ACHN (cell line): ENCODE data around the gene IL13RA2.
A peak's percentile ranks its signal among the peaks of the same experiment; 100 is the strongest.

Experiments used
- DNase-seq: peaks from one replicate; pipeline ENCODE4 v3.0.0-alpha.2; 2015
- in situ Hi-C: cut with HindIII; loops from 2 replicates; pipeline ENCODE4 v1.10.0; 2017; ENCODE audit warnings: low sequenced_read_pairs, low pct_ligation_motif_present, low pct_unique_long_range_greater_than_20kb

The IL13RA2 gene, protein sequence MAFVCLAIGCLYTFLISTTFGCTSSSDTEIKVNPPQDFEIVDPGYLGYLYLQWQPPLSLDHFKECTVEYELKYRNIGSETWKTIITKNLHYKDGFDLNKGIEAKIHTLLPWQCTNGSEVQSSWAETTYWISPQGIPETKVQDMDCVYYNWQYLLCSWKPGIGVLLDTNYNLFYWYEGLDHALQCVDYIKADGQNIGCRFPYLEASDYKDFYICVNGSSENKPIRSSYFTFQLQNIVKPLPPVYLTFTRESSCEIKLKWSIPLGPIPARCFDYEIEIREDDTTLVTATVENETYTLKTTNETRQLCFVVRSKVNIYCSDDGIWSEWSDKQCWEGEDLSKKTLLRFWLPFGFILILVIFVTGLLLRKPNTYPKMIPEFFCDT

DNA sequence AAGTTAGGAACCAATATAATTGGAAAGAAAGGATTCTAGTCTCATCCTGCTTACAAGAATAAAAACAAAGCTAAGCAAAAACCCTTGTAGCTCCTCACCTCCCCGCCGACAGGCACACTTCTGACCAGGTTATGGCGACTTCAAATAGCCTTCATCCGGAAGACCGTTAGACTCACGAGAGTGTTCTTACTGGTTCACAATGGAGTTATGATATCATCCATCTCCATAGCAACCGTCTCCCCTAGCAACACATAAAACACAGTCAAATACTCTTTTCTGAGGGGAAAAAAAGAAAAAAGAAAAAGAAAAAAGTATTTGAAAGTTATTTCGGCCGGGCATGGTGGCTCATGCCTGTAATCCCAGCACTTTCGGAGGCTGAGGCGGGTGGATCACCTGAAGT is at the start of gene IL13RA2:
TSS of gene IL13RA2 (minus strand) at position 162 of the 400 bp plus-strand sequence. CDS start 347 bp downstream, outside the sequence.
- no peak for DNase-seq
- in situ Hi-C loops = no loop called here

DNA sequence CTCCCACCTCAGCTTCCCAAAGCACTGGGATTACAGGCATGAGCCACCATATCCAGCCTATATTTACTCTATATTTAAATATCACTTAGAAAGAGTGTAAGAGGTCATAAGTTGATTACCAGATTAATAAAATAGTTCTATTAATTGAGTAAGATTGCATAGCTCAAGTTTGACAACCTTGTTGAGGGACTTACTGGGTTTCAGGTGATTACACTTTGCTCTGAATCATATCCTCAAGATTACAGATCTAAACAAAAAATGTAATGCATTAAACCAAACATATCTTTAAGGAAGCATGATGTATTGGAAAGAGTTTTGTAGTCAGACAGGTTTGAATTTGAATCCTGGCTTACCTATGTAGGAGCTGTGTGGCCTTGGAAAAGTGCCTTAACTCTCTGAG is 47.9 kb upstream of the IL13RA2 start:
- in situ Hi-C loops = no loop called here
- DNase-seq = no peak

DNA sequence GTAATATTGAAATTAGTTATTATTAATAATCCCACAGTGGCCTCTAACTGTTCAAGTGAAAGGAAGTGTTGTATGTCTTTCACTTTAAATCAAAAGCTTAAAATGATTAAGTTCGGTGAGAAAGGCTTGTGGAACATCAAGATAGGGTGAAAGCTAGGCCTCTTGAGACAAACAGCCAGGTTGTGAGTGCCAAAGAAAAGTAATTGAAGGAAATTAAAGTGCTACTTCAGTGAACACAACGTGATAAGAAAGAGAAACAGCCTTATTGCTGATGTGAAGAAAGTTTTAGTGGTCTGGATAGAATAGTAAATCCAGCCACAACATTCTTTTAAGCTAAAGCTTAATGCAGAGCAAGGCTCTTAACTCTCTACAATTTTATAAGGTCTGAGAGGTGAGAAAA is 42.6 kb upstream of the IL13RA2 start:
- DNase-seq = no peak
- in situ Hi-C loops = no loop called here

GRCh38 chrX:115058276-115058675 is 40.9 kb upstream of the IL13RA2 start:
- no peak for DNase-seq
- in situ Hi-C loops = no loop called here

DNA sequence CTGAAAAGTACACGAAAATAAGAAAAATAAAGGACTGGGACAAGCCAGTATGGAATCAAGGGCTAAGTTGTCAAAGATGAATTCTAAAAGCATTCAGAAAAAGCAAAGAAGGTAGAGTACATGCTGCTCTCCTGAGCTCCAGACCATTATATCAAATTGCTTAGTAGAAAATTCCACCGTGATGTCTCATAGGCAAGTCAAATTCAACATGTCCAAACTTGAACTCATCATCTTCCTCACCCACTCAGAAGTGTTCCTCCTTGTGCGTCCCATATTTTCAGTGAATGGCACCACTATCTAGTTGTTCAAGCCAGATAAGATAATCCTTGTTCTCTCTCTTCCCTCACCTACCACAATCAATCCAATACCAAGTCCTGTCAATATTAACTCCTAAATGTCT is 37.5 kb upstream of the IL13RA2 start:
- no peak for DNase-seq
- in situ Hi-C loops = no loop called here

GRCh38 chrX:115053223-115053622 is 35.8 kb upstream of the IL13RA2 start:
- in situ Hi-C loops = no loop called here
- no peak for DNase-seq

DNA sequence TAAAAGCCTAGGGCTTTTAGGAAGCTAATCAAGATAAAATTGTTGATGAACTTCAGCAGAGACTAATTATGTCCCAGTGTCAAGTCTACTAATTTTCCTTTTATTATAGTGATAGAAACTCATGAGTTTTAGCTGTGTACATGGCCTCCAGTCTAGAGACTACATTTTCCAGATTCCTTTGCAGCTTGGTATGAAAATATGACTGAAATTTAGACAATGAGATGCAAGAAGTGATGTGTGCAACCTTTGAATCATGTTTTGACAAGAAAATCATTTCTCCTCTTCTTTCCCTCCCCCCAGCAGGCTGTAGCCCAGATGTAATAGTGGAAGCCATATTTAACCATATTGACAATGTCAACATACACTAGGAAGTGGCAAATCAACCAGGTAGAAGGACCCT is 30.3 kb upstream of the IL13RA2 start:
- in situ Hi-C loops = no loop called here
- DNase-seq = no peak

DNA sequence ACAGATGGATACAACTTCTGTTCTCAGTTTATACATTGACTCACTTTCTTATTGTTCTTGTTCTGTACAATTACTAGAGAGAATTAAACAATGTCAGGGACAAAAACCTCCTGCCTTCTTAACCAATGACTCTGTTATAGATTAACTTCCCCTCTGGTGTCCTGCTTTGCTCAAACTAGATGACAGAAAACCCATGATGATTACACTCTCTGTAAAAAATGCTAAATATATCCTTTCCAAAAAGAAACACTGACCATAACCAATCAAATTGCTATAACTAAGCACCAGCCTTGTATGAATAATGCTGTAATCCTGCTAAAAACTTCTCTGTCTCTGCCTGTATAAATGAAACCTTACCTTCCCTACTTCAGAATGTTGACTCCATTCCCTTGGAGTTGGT is 29.8 kb upstream of the IL13RA2 start:
- in situ Hi-C loops = no loop called here
- no peak for DNase-seq

GRCh38 chrX:115040417-115040816 is 23.0 kb upstream of the IL13RA2 start:
- in situ Hi-C loops = no loop called here
- DNase-seq = no peak

DNA sequence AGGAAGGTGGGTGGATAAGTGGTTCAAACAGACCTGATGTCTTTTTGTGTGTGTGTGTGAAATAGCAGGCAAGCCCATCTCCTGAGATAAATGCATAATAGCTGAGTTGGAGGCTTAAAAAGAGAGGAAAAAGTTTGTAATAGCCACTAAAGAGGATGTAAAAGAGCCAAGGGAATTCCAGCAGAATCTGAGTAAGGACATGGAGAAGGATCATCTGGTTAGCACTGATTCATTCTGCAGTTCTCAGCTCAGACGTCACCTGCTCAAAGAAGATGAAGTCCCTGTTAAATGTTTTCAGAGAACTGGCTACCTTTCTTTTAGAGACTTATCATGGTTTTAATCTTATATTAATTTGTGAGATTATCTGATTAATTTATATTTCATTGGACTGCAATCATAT is 21.0 kb upstream of the IL13RA2 start:
- DNase-seq = no peak
- in situ Hi-C loops = no loop called here

DNA sequence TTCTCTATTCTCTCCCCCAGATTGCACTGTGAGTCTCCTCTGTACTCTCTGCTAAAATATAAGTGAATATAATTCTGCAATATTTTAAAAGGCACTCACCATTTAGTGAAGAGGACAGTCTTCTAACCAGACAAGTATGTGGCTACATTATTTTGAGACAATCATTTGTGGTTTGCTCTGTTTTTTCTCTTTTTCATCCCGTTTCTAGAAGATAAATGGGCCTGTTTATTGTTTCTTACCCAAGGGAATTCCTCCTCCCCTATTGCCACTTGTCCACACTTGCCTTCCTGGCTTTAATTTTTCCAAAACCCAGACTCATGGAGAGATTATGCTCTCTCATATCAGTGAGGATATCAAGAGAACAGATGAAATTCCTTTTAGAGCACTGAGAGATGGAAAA is 18.6 kb upstream of the IL13RA2 start:
- no peak for DNase-seq
- in situ Hi-C loops = no loop called here

- DNase-seq = no peak
- in situ Hi-C loops = no loop called here
These were observed 14.6 kb upstream of the IL13RA2 start for GRCh38 chrX:115031989-115032388.

DNA sequence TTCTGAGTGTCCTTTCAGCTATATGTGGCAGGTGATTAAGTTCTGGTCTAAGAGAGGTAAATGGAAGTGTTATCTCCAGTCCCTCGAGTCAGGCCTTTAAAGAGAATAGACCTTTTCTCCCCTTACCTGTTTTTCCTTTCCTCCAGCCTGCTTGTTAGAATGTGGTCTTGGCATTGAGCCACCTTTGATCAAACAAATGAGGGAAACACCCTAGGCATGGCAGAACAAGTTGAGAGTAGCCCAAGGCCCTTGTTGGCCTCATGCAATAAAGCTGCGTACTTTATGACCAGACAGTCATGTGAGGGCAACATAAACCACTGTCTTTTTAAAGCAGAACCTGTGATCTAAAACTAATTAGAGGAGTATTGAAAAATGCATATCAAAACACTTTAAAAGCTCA is 13.2 kb upstream of the IL13RA2 start:
- in situ Hi-C loops = no loop called here
- no peak for DNase-seq

GRCh38 chrX:115029869-115030570 is 12.6 kb upstream of the IL13RA2 start:
- no peak for DNase-seq
- in situ Hi-C loops = no loop called here

DNA sequence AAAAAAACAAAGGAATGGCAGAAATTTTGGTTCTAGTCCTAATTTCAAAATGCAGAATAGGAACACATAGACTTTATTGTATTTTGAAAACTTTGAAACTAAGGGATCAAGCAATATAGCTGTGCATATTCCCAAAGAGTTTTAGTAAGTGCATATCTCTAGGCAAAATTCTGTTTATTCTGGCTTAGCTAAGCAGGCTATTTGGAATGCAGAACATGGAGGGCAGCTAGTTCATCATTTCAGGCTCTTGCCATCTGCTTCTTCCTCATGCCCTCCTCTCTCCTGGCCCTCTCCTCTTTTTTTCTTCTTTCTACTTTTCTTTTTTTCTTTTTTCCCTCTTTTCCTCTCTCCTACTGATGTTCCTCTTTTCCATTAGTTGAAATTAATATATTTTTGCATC is 12.0 kb upstream of the IL13RA2 start:
- no peak for DNase-seq
- in situ Hi-C loops = no loop called here

- in situ Hi-C loops = no loop called here
- no peak for DNase-seq
These were observed 6.4 kb upstream of the IL13RA2 start for GRCh38 chrX:115023811-115024210.

- in situ Hi-C loops = no loop called here
- DNase-seq = peak; percentile 48
These were observed 5.7 kb upstream of the IL13RA2 start for GRCh38 chrX:115023139-115023538.

DNA sequence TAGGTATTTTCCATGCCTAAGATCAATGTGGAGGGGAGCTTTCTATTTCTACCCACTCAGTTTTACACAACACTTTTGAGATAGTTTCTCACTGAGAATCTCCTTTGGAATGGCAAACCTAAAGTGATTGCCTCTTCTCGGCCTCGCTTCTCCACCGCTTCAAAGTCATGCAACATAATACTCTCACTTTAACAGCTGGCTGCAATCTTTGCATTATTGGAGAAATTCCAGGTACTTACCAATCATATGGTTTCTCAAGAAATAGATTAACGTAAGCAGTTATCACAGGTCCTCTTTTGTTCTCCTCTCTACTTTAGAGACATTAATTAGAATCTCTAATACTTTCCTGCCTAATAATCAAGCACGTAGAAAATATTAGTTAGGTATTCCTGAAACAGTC is 3.7 kb upstream of the IL13RA2 start:
- DNase-seq = no peak
- in situ Hi-C loops = no loop called here

DNA sequence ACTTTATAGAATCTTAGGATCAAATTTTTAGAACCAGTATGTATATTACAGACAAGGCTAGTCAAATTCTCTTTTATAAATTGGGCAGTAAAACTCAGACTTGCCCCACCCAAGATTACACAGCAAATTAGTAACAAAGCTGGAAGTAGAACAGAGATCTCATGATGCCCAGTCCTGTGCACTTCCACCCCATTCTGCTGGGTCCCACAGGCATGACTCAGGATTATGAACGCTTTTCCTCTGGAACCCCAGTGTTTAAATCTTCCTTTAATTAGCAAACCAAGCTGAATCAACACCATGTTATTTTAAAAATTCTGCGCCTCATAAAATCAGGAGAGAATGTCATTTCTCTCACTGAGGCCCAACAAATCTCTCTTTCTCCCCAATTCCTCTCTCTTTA is 1.5 kb upstream of the IL13RA2 start:
- in situ Hi-C loops = no loop called here
- no peak for DNase-seq

- DNase-seq = no peak
- in situ Hi-C loops = no loop called here
These were observed 728 bp upstream of the IL13RA2 start for GRCh38 chrX:115018040-115018647.
